Loucy (cell line): ENCODE data around the gene SPHK2.

Source experiments
- H2AFZ ChIP-seq: fragments of 200-600 bp; sonication (generic); 2 replicates; pipeline ENCODE4 v1.6.0; 2016; ENCODE audit warnings: antibody characterized with exemption, mild to moderate bottlenecking, low read length, moderate library complexity
- H3F3A ChIP-seq: fragments of 200-600 bp; 2 replicates; pipeline ENCODE4 v1.6.0; 2016; ENCODE audit warnings: antibody characterized with exemption, low read depth, mild to moderate bottlenecking
- H3K27me3 ChIP-seq: fragments of 200-600 bp; sonication (generic); 2 replicates; pipeline ENCODE4 v1.6.1; 2014; ENCODE audit warnings: low read length, mild to moderate bottlenecking; ENCODE audit not compliant: insufficient read depth, poor library complexity, severe bottlenecking
- H3K36me3 ChIP-seq: fragments of 200-600 bp; sonication (generic); 2 replicates; pipeline ENCODE4 v1.6.1; 2016; ENCODE audit warnings: low read length; ENCODE audit not compliant: insufficient read depth
- H3K4me1 ChIP-seq: fragments of 200-600 bp; sonication (generic); 2 replicates; pipeline ENCODE4 v1.5.1; 2014; ENCODE audit warnings: low read length, mild to moderate bottlenecking; ENCODE audit not compliant: insufficient read depth, poor library complexity, severe bottlenecking
- H3K4me2 ChIP-seq: fragments of 200-600 bp; sonication (generic); 2 replicates; pipeline ENCODE4 v1.6.0; 2014; ENCODE audit warnings: antibody characterized with exemption, low read length, low read depth, mild to moderate bottlenecking; ENCODE audit not compliant: poor library complexity, severe bottlenecking
- H3K4me3 ChIP-seq: fragments of 200-600 bp; sonication (generic); 2 replicates; pipeline ENCODE4 v1.5.1; 2014; ENCODE audit warnings: low read length, mild to moderate bottlenecking, mixed read lengths; ENCODE audit not compliant: poor library complexity, severe bottlenecking
- H3K79me2 ChIP-seq: fragments of 200-600 bp; sonication (generic); 2 replicates; pipeline ENCODE4 v1.6.1; 2014; ENCODE audit warnings: low read length; ENCODE audit not compliant: insufficient read depth
- H3K9ac ChIP-seq: fragments of 200-600 bp; sonication (generic); 2 replicates; pipeline ENCODE4 v1.6.0; 2014; ENCODE audit warnings: mild to moderate bottlenecking, low read depth, low read length, moderate library complexity; ENCODE audit not compliant: poor library complexity, severe bottlenecking
- H3K9me2 ChIP-seq: fragments of 200-600 bp; sonication (generic); replicated peaks from 2 replicates; pipeline ENCODE4 v1.6.1; 2016; ENCODE audit warnings: low read depth, low read length, mixed read lengths
- H3K9me3 ChIP-seq: fragments of 200-600 bp; sonication (generic); 2 replicates; pipeline ENCODE4 v1.6.1; 2014; ENCODE audit warnings: mild to moderate bottlenecking, antibody characterized with exemption, low read length, low read depth; ENCODE audit not compliant: insufficient read depth
- H4K20me1 ChIP-seq: fragments of 200-600 bp; sonication (generic); 2 replicates; pipeline ENCODE4 v1.6.0; 2014; ENCODE audit warnings: antibody characterized with exemption, low read length, mild to moderate bottlenecking; ENCODE audit not compliant: insufficient read depth, poor library complexity, severe bottlenecking
- CTCF ChIP-seq: fragments of 200-600 bp; sonication (generic); conservative IDR thresholded peaks from 2 replicates; pipeline ENCODE4 v1.5.1; 2014; ENCODE audit warnings: mild to moderate bottlenecking, antibody characterized with exemption, low read length
- EZH2phosphoT487 ChIP-seq: fragments of 200-600 bp; IDR thresholded peaks from 2 replicates; pipeline ENCODE4 v1.6.1; 2018; ENCODE audit warnings: antibody characterized with exemption, mild to moderate bottlenecking, moderate library complexity, borderline replicate concordance

SPHK2 gene

GRCh38 chr19:48618916-48619691 lies at the start of gene SPHK2, which contains the start of gene RPL18:
TSS of gene SPHK2 (plus strand) at chr19:48619506. CDS start at chr19:48620515, 1,009 bp downstream.
TSS of gene RPL18 (minus strand) at chr19:48619178. CDS start at chr19:48619143, 35 bp downstream.
- H3K79me2 ChIP-seq = peaks cover 62% of the 10 kb centered on the region
- peaks cover 36% of the 10 kb centered on the region; the same call in 1 of the 2 replicates for H3K36me3 ChIP-seq
- H3F3A ChIP-seq = no peaks in the 10 kb centered on the region
- H3K27me3 ChIP-seq = peaks cover 8% of the 10 kb centered on the region
- no peaks in the 10 kb centered on the region for H3K9me2 ChIP-seq
- H4K20me1 ChIP-seq = peaks cover 44% of the 10 kb centered on the region
- peak within 1 kb of the TSS; percentile 98 for H3K4me2 ChIP-seq
- peaks cover 36% of the 10 kb centered on the region for H3K4me1 ChIP-seq
- H3K4me3 ChIP-seq = peak within 1 kb of the TSS; percentile 100
- H3K9ac ChIP-seq = peak within 1 kb of the TSS; percentile 100
- TF ChIP-seq CTCF (no peak), EZH2phosphoT487 (no peak)
- no peaks in the 10 kb centered on the region for H3K9me3 ChIP-seq
- H2AFZ ChIP-seq = peak within 1 kb of the TSS; percentile 61

- Histone ChIP-seq H3K9ac (no peak overlapping the region), H3K9me3 (no peaks in the 10 kb centered on the region), H3K36me3 (no peaks in the 10 kb centered on the region), H3K4me1 (no peaks in the 10 kb centered on the region), H3F3A (no peaks in the 10 kb centered on the region), H3K9me2 (no peaks in the 10 kb centered on the region), H3K4me3 (no peak overlapping the region), H3K4me2 (no peak overlapping the region), H4K20me1 (no peaks in the 10 kb centered on the region), H2AFZ (no peak overlapping the region), H3K27me3 (no peaks in the 10 kb centered on the region), H3K79me2 (no peaks in the 10 kb centered on the region)
- no peak for TF ChIP-seq CTCF
- TF ChIP-seq EZH2phosphoT487 = no peak
These were observed 49.5 kb upstream of the SPHK2 start for GRCh38 chr19:48569814-48570213.

- Histone ChIP-seq H3K9me2 (no peaks in the 10 kb centered on the region), H3K4me2 (no peak overlapping the region)
- TF ChIP-seq CTCF (no peak), EZH2phosphoT487 (no peak)
These were observed 47.7 kb upstream of the SPHK2 start for GRCh38 chr19:48571378-48572162.

More at GRCh38 chr19:48571378-48572162, 47.7 kb upstream of the SPHK2 start:
- no peaks in the 10 kb centered on the region for H3K9me3 ChIP-seq
- no peaks in the 10 kb centered on the region for H3K36me3 ChIP-seq
- no peaks in the 10 kb centered on the region for H3K4me1 ChIP-seq
- H4K20me1 ChIP-seq = no peaks in the 10 kb centered on the region
- H3F3A ChIP-seq = no peaks in the 10 kb centered on the region
- H3K4me3 ChIP-seq = no peak overlapping the region
- no peak overlapping the region for H3K9ac ChIP-seq
- H3K79me2 ChIP-seq = no peaks in the 10 kb centered on the region
- no peak overlapping the region for H2AFZ ChIP-seq
- H3K27me3 ChIP-seq = no peaks in the 10 kb centered on the region
